ENCODE measurements around the gene TMEM131. TPM values are rescaled to one million over a fixed set of nuclear protein-coding genes. Genes with fewer than 3 reads are reported as not detected.

The TMEM131 gene
- total RNA-seq, 1 donor from 2014 or later = 31.4 TPM

- H3K4me3 Mint-ChIP-seq (ENCODE audit: unreplicated experiment) = no peak overlapping the region
- H3K27me3 Mint-ChIP-seq (ENCODE audit: low read depth) = peaks cover 18% of the 10 kb centered on the region
- no peaks in the 10 kb centered on the region for H3K4me1 Mint-ChIP-seq (ENCODE audit: low read depth)
- H3K36me3 Mint-ChIP-seq (ENCODE audit: low read depth) = no peaks in the 10 kb centered on the region
- TF ChIP-seq, protein P1, sequence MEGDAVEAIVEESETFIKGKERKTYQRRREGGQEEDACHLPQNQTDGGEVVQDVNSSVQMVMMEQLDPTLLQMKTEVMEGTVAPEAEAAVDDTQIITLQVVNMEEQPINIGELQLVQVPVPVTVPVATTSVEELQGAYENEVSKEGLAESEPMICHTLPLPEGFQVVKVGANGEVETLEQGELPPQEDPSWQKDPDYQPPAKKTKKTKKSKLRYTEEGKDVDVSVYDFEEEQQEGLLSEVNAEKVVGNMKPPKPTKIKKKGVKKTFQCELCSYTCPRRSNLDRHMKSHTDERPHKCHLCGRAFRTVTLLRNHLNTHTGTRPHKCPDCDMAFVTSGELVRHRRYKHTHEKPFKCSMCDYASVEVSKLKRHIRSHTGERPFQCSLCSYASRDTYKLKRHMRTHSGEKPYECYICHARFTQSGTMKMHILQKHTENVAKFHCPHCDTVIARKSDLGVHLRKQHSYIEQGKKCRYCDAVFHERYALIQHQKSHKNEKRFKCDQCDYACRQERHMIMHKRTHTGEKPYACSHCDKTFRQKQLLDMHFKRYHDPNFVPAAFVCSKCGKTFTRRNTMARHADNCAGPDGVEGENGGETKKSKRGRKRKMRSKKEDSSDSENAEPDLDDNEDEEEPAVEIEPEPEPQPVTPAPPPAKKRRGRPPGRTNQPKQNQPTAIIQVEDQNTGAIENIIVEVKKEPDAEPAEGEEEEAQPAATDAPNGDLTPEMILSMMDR (IDR thresholded peaks at IDR 0.05) = no peak
- H3K9me3 Mint-ChIP-seq (ENCODE audit: low read depth) = no peaks in the 10 kb centered on the region
- H3K27ac Mint-ChIP-seq (ENCODE audit: unreplicated experiment) = no peak overlapping the region
- peak; percentile 47 for DNase-seq (ENCODE audit: low spot score)
These were observed 276.8 kb downstream of the TMEM131 start for GRCh38 chr2:97718942-97719341.

- peaks cover 18% of the 10 kb centered on the region for H3K27me3 Mint-ChIP-seq (ENCODE audit: low read depth)
- no peaks in the 10 kb centered on the region for H3K36me3 Mint-ChIP-seq (ENCODE audit: low read depth)
- DNase-seq (ENCODE audit: low spot score) = peak; percentile 80
- H3K27ac Mint-ChIP-seq (ENCODE audit: unreplicated experiment) = no peak overlapping the region
- no peaks in the 10 kb centered on the region for H3K4me1 Mint-ChIP-seq (ENCODE audit: low read depth)
- no peaks in the 10 kb centered on the region for H3K9me3 Mint-ChIP-seq (ENCODE audit: low read depth)
- H3K4me3 Mint-ChIP-seq (ENCODE audit: unreplicated experiment) = no peak overlapping the region
- TF ChIP-seq, protein P1 (IDR thresholded peaks at IDR 0.05) = no peak
These were observed 277.5 kb downstream of the TMEM131 start for GRCh38 chr2:97718051-97718882.

GRCh38 chr2:97717613-97717995, 278.1 kb downstream of the TMEM131 start:
- Mint-ChIP-seq H3K36me3 (ENCODE audit: low read depth) (no peaks in the 10 kb centered on the region), H3K27ac (ENCODE audit: unreplicated experiment) (no peak overlapping the region), H3K4me1 (ENCODE audit: low read depth) (no peaks in the 10 kb centered on the region), H3K27me3 (ENCODE audit: low read depth) (peaks cover 18% of the 10 kb centered on the region), H3K4me3 (ENCODE audit: unreplicated experiment) (no peak overlapping the region), H3K9me3 (ENCODE audit: low read depth) (no peaks in the 10 kb centered on the region)
- TF ChIP-seq, protein P1 (IDR thresholded peaks at IDR 0.05) = no peak
- no peak for DNase-seq (ENCODE audit: low spot score)

DNA sequence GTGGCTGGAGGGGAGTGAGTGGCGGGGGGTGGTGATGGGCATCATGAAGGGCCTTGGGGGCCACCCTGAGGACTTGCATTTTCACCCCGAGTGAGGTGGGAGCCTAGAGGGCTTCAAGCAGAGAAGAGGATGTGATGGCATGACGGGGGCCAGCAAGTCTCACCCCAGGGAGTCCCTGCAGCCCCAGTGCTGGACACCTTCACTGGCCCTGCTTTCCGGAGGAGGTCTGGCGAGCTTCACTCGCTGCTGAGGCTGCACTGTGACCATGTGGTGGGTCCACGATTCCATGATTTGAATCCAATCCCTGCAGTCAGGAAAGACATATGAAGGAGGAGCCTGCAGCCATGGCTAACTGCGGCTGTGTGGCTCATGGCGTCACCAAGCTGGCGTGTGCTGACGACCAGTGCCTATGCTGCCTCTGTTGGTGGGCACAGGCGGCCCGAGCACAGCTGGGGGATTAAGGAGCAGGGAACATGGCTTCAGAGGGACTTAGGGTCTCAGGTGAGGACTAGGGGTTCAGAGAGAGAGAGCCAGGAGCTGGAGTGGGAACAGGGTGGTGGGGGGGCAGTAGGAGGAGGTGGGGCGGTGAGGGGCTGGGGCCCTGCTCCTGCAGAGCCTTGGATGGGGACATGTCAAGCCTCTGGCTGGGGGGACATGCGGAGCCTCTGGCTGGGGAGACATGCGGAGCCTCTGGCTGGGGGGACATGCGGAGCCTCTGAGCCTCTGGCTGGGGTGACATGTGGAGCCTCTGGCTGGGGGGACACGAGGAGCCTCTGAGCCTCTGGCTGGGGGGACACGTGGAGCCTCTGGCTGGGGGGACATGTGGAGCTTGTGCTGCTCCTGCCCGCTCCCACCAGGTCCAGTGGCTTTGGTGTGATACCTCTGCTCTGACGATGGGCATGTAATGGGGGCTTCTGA, 278.8 kb downstream of the TMEM131 start:
- H3K4me3 Mint-ChIP-seq (ENCODE audit: unreplicated experiment) = no peak overlapping the region
- H3K4me1 Mint-ChIP-seq (ENCODE audit: low read depth) = no peaks in the 10 kb centered on the region
- H3K27ac Mint-ChIP-seq (ENCODE audit: unreplicated experiment) = no peak overlapping the region
- peaks cover 18% of the 10 kb centered on the region for H3K27me3 Mint-ChIP-seq (ENCODE audit: low read depth)
- no peaks in the 10 kb centered on the region for H3K36me3 Mint-ChIP-seq (ENCODE audit: low read depth)
- TF ChIP-seq, protein P1 (IDR thresholded peaks at IDR 0.05) = no peak
- no peaks in the 10 kb centered on the region for H3K9me3 Mint-ChIP-seq (ENCODE audit: low read depth)
- peak; percentile 74 for DNase-seq (ENCODE audit: low spot score)

Measured in chondrocyte (in vitro differentiated cells).